T-helper 1 cell treated with Interleukin-12 subunit alpha and Interleukin-12 subunit beta and Interleukin-4 antibody, amounts not matched to agents 30 μg/mL and 1 μg/mL, for 36 hours (primary cell): Measurements from ENCODE around the gene PCGF3.
"Not testable (repeated sequence)": the region's sequence is repeated elsewhere in the genome, so short reads cannot be mapped to it uniquely, and the experiment has no call there.

Experiments
- H3K27ac Mint-ChIP-seq: one replicate; pipeline ENCODE4 v1.8.0; 2021; ENCODE audit warnings: mild to moderate bottlenecking, mixed read lengths
- H3K27me3 Mint-ChIP-seq: one replicate; pipeline ENCODE4 v1.8.0; 2021; ENCODE audit warnings: low read depth, mixed read lengths
- H3K36me3 Mint-ChIP-seq: one replicate; pipeline ENCODE4 v1.8.0; 2021; ENCODE audit warnings: low read depth, mixed read lengths
- H3K4me1 Mint-ChIP-seq: one replicate; pipeline ENCODE4 v1.8.0; 2021; ENCODE audit warnings: low read depth, mixed read lengths
- H3K4me3 Mint-ChIP-seq: one replicate; pipeline ENCODE4 v1.8.0; 2021; ENCODE audit warnings: mild to moderate bottlenecking, moderate library complexity, mixed read lengths
- H3K9me3 Mint-ChIP-seq: one replicate; pipeline ENCODE4 v1.8.0; 2021; ENCODE audit warnings: mixed read lengths

PCGF3 gene

GRCh38 chr4:727576-727975 lies 21.9 kb downstream of the PCGF3 start:
- peaks cover 11% of the 10 kb centered on the region for H3K36me3 Mint-ChIP-seq
- no peaks in the 10 kb centered on the region for H3K9me3 Mint-ChIP-seq
- no peak overlapping the region for H3K27ac Mint-ChIP-seq
- H3K4me1 Mint-ChIP-seq, result peaks cover 8% of the 10 kb centered on the region
- no peaks in the 10 kb centered on the region for H3K27me3 Mint-ChIP-seq
- no peak overlapping the region for H3K4me3 Mint-ChIP-seq

DNA sequence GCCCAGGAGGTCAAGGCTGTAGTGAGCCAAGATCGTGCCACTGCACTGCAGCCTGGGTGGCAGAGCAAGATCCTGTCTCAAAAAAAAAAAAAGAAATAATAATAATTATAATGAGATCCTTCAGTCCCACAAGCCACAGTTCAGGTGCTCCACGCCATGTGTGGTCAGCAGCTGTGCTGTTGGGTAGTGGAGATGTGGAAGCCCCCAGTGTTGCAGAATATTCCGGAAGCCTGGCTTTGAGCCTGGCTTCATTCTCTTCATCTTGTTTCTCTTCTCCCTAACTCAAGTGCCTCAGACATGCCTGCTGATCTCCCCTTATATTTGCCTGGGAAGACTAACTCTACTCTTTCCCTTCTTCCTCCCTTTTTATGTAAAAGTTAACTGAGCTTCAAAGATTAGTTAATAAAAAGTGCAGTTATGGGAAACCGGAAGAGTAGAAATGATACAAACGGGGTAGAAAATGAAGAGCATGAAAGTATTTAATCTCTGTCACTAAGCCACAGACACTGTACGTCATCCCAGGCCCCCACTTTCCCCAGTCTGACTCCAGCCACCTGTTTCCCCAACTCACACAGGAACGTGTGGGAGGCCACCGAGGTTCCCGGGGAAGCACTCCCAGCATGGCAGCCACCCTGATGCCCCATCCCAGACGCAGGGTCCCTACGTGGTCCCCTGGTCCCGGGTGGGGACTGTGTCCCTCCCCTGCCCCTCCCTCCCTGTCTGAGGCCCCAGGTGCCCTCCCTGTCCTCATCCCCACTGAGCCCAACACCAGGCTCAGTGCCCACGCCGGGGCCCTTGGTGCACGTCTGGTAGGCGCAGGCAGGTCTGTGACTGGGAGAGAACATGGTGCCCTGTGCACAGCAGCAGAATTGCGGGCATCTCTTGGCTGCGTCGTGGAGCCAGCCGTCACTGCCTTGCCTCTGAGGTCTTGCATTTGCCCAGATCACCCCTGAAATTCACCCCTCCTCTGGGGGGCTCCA lies 24.0 kb downstream of the PCGF3 start:
- no peaks in the 10 kb centered on the region for H3K27me3 Mint-ChIP-seq
- no peak overlapping the region for H3K4me3 Mint-ChIP-seq
- no peak overlapping the region for H3K27ac Mint-ChIP-seq
- no peaks in the 10 kb centered on the region for H3K9me3 Mint-ChIP-seq
- H3K36me3 Mint-ChIP-seq, result peaks cover 12% of the 10 kb centered on the region
- H3K4me1 Mint-ChIP-seq, result peaks cover 8% of the 10 kb centered on the region

DNA sequence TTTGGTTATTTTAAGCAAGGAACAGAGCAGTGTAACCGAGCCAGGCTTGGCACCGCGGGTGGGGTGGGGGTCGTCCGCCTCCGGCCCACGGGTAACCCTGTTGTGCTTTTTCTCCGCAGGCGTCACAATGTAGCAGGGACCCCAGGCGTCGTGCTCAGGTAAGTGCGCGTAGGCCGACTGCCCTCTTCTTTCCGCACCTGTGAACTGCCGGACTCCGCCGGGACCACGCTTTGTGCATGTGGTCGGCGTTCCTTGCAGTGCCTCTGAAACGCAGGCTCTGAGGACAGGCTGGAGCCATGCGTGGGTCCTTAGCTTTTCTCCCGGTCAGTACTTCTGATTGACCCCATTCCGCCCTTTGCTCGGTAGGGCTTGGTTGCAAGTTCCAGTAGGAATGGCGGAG lies 24.9 kb downstream of the PCGF3 start:
- Mint-ChIP-seq H3K27me3 (no peaks in the 10 kb centered on the region), H3K27ac (no peak overlapping the region), H3K4me1 (peaks cover 6% of the 10 kb centered on the region), H3K9me3 (no peaks in the 10 kb centered on the region), H3K4me3 (no peak overlapping the region), H3K36me3 (peaks cover 14% of the 10 kb centered on the region)

DNA sequence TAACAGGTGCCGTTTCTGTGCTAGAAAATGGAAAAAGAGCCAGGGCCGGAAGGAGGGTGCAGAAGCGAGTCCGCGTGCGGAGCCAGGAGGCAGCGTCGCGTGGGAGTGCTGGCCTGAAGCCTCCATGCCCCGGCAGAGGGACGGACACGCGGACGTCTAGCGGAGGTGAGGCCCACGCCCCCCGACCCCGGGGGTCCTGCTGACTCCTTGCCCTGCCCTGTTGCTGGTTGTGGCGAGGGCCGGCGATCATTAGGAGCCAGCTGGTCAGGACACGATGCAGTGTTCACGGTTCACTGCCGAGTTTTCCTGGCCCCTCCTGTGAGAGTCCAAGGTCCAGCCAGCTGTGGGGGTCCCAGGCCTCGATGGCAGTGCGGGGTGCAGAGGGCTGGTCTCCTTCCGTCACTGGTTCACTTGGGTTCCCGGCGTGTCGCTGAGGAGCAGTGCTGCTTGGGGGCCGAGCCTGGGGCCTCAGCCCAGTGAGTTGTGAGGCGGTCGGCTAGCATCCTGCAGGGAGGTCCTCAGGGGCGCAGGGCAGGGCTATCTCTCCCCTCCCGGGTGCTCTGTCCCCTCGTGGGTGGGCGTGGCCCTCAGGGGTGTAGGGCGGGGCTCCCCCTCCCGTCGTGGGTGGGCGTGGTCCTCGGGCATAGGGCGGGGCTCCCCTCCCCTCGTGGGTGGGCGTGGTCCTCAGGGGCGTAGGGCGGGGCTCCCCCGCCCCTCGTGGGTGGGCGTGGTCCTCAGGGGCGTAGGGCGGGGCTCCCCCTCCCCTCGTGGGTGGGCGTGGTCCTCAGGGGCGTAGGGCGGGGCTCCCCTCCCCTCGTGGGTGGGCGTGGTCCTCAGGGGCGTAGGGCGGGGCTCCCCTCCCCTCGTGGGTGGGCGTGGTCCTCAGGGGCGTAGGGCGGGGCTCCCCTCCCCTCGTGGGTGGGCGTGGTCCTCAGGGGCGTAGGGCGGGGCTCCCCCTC lies 25.6 kb downstream of the PCGF3 start:
- H3K4me1 Mint-ChIP-seq, H3K9me3 Mint-ChIP-seq, H3K4me3 Mint-ChIP-seq, H3K27me3 Mint-ChIP-seq, H3K27ac Mint-ChIP-seq: not testable (repeated sequence)
- peaks cover 14% of the 10 kb centered on the region for H3K36me3 Mint-ChIP-seq

DNA sequence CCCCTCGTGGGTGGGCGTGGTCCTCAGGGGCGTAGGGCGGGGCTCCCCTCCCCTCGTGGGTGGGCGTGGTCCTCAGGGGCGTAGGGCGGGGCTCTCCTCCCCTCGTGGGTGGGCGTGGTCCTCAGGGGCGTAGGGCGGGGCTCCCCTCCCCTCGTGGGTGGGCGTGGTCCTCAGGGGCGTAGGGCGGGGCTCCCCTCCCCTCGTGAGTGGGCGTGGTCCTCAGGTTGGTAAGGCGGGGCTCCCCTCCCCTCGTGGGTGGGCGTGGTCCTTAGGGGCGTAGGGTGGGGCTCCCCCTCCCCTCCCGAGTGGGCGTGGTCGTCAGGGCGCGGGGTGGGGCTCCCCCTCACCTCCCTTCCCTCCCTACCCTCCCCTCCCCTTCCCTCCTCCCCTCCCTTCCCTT lies 26.3 kb downstream of the PCGF3 start:
- H3K36me3 Mint-ChIP-seq, result peaks cover 14% of the 10 kb centered on the region
- H3K9me3 Mint-ChIP-seq, H3K27me3 Mint-ChIP-seq, H3K4me1 Mint-ChIP-seq, H3K27ac Mint-ChIP-seq, H3K4me3 Mint-ChIP-seq: not testable (repeated sequence)

DNA sequence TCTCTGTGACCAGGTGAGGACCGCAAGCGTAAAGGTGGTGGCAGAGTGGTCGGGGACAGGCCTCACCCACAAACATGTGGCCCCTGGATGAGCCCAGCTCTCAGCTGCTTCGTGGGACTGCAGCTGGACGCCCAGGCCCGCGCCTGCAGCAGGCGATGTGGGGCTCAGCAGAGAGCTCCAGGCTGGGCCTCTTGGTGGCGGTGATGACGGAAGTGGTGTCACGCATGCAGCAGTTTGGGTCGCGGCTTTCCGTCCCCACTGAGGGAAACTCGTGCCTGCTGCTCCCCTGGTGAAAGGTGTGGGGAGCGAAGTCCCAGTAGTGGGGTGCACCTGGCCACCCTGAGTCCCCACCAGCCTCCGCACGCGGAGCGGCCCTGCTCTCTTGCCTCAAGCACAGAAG lies 26.9 kb downstream of the PCGF3 start:
- H3K27ac Mint-ChIP-seq, result no peak overlapping the region
- H3K4me3 Mint-ChIP-seq, result no peak overlapping the region
- peaks cover 16% of the 10 kb centered on the region for H3K36me3 Mint-ChIP-seq
- peaks cover 6% of the 10 kb centered on the region for H3K4me1 Mint-ChIP-seq
- no peaks in the 10 kb centered on the region for H3K27me3 Mint-ChIP-seq
- no peaks in the 10 kb centered on the region for H3K9me3 Mint-ChIP-seq

DNA sequence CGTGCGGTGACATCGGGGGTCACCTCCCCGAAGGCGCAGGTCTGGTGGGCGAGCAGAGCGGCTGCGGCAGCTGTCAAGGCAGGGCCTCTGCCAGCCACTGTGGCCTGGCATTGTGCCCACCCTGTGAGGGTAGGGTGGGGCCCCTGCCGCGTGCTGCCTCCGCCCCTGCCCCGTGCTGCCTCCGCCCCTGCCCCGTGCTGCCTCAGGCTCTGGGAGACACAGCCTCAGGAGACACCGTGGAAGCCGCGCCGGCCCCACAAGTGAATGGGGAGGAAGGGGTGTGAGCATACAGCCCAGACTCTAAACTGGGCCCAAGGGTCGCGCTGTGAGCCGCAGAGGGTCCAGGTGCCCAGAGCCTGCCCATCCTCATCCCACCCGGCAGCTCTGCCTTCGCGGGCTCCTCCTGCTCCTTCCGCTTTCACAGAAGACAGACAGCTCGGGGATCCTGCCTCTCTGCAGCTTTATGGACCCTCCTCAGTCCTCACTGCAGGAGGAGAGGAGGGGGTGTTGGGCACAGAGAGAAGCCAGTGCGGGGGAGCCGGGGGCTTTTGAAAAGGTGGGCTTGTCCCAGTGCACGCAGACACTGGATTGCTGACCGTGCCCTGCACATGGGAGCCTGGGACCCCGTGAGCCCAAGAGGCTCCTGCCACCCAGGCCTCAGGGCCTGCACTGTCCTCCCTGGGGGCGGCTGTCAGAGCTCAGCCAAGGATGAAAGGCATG lies 27.4 kb downstream of the PCGF3 start:
- Mint-ChIP-seq H3K27ac (no peak overlapping the region), H3K4me3 (no peak overlapping the region), H3K36me3 (peaks cover 21% of the 10 kb centered on the region), H3K9me3 (no peaks in the 10 kb centered on the region), H3K27me3 (no peaks in the 10 kb centered on the region), H3K4me1 (peaks cover under 1% of the 10 kb centered on the region)

DNA sequence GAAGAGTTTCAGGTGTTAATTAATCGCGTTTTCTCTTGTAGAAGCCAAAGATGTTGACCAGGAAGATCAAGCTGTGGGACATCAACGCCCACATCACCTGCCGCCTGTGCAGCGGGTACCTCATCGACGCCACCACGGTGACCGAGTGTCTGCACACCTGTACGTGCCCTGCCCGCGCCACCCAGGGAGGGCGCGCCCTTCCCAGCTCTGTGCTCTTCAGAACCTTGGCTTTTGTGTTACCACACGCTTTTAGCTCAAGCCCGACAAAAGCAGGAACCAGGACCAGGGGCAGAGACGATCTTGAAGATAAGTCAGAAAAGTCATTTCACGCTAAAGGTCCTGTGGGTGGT lies 28.0 kb downstream of the PCGF3 start:
- H3K36me3 Mint-ChIP-seq, result peaks cover 21% of the 10 kb centered on the region
- no peak overlapping the region for H3K27ac Mint-ChIP-seq
- no peaks in the 10 kb centered on the region for H3K27me3 Mint-ChIP-seq
- H3K4me3 Mint-ChIP-seq, result no peak overlapping the region
- no peaks in the 10 kb centered on the region for H3K9me3 Mint-ChIP-seq
- H3K4me1 Mint-ChIP-seq, result no peaks in the 10 kb centered on the region

DNA sequence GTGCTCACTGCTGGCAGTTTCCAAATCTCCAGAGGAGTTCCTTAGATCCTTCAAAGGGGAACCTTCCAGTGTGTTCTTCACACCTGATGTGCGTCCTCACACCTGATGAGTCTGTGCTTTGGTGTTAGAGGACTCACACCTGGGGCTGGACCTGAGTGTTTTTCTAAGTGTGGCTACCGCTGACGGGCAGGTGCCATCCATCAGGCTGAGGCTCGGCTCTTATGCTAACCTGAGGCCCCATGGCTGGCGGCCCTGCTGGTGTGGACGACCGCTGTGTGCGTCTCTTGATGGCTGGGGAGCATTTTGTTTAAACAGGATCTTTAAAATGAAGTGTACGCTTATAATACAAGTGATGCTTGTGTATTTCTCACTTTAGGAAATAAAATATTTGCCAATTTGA lies 28.4 kb downstream of the PCGF3 start:
- Mint-ChIP-seq H3K9me3 (no peaks in the 10 kb centered on the region), H3K36me3 (peaks cover 21% of the 10 kb centered on the region), H3K4me3 (no peak overlapping the region), H3K27ac (no peak overlapping the region), H3K27me3 (no peaks in the 10 kb centered on the region), H3K4me1 (no peaks in the 10 kb centered on the region)

DNA sequence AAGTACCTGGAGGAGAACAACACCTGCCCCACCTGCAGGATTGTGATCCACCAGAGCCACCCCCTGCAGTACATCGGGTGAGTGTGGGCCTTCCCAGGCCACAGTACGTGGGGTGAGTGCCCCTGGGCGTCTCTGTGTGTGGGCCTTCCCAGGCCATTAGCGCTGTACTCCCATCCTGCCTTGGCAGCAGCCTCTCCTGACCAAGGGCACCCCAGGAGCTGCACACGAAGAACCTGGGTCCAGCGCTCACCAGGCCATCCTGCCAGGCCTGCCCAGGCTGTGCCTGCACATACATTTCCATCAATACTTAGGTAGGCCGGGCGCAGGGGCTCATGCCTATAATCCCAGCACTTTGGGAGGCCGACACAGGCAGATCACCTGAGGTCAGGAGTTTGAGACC lies 29.3 kb downstream of the PCGF3 start:
- H3K4me3 Mint-ChIP-seq, result no peak overlapping the region
- no peaks in the 10 kb centered on the region for H3K9me3 Mint-ChIP-seq
- H3K4me1 Mint-ChIP-seq, result no peaks in the 10 kb centered on the region
- peaks cover 21% of the 10 kb centered on the region for H3K36me3 Mint-ChIP-seq
- no peak overlapping the region for H3K27ac Mint-ChIP-seq
- no peaks in the 10 kb centered on the region for H3K27me3 Mint-ChIP-seq

- Mint-ChIP-seq H3K4me1 (no peaks in the 10 kb centered on the region), H3K36me3 (peaks cover 18% of the 10 kb centered on the region), H3K4me3 (no peak overlapping the region), H3K9me3 (no peaks in the 10 kb centered on the region), H3K27me3 (no peaks in the 10 kb centered on the region), H3K27ac (no peak overlapping the region)
Observed at GRCh38 chr4:735583-735982, 30.0 kb downstream of the PCGF3 start.

- H3K27ac Mint-ChIP-seq, H3K4me1 Mint-ChIP-seq, H3K27me3 Mint-ChIP-seq, H3K4me3 Mint-ChIP-seq, H3K9me3 Mint-ChIP-seq: not testable (repeated sequence)
- H3K36me3 Mint-ChIP-seq, result peaks cover 15% of the 10 kb centered on the region
Observed at GRCh38 chr4:736561-736960, 30.9 kb downstream of the PCGF3 start.

GRCh38 chr4:738781-739280 lies 33.2 kb downstream of the PCGF3 start:
- H3K27me3 Mint-ChIP-seq, result no peaks in the 10 kb centered on the region
- no peaks in the 10 kb centered on the region for H3K9me3 Mint-ChIP-seq
- no peak overlapping the region for H3K27ac Mint-ChIP-seq
- peaks cover 11% of the 10 kb centered on the region for H3K36me3 Mint-ChIP-seq
- no peak overlapping the region for H3K4me3 Mint-ChIP-seq
- no peaks in the 10 kb centered on the region for H3K4me1 Mint-ChIP-seq

DNA sequence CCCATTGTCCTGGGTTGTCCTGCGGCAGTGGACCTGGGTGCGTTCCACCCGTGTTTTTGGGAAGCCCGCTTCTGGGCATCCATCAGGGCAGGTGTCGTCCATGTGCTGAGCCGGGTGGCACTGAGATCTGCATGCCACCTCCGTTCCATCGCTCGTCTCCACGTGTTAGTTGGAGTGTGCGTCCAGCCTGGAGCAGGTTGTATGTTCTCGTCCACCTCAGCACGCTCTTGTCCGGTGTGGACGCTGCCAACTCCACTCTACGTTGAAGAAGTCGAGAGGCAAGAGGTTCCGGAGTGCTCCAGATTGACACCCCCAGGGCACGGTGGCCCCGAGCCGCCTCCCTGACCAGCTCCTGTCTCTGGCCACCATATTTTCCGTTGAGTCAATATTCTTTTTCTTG lies 33.9 kb downstream of the PCGF3 start:
- Mint-ChIP-seq H3K27ac (no peak overlapping the region), H3K4me3 (no peak overlapping the region), H3K9me3 (no peaks in the 10 kb centered on the region), H3K4me1 (peaks cover 2% of the 10 kb centered on the region), H3K36me3 (peaks cover 12% of the 10 kb centered on the region), H3K27me3 (no peaks in the 10 kb centered on the region)
